ENCODE data around the gene LY6G6F. TPM values are rescaled to one million over a fixed set of nuclear protein-coding genes. Genes with fewer than 3 reads are reported as not detected.
A peak's percentile ranks its signal among the peaks of the same experiment; 100 is the strongest.

LY6G6F gene
- total and polyA plus RNA-seq, 5 donors, result not detected

DNA sequence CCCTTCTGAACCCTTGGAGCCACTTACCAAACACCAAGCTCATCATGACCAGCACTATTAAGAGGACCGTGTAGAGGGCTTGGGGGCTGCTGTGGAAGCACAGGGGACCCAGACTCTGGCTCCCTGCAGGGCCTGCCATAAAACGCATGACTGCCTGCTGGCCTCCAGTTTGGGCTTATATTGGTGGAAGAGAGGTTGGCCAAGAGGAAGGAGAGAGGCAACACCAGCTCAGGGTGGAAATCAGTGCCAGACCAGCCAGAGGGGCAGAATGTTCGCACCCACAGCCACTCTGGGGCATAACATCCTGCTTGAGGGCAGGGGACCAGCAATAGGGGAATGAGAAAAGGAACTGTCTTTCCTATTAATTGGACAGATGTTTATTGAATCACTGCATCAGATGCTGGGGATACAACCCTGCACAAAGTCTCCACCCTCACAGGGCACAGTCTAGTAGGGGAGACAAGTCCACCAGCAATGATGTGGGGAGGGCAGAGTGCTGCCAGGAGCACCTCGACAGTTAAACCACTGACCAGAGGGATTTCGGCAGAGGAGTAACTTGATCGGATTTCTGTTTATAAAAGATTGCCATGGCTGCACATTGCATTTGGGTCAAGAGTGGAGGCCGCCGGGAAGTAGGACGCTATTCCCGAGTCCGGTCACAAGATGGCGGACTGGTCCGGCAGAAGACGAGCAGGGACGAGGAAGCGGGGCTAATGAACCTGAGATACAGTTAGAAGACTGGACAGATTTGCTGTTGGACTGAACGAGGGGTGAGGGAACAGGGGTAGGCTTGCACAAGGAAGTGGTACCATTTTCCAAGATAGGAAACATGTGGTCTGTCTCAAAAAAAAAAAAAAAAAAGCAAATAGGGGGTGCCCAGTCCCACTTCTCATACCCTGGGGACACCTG, 26.2 kb upstream of the LY6G6F start, which contains the start of gene LY6G5C:
Gene LY6G5C, minus strand, starts transcription at position 842 of the 909 bp plus-strand sequence. Its CDS starts 694 bp downstream, at position 148.
- H3K27me3 ChIP-seq (ENCODE audit: control insufficient read depth, insufficient read depth), result no peaks in the 10 kb centered on the region
- WGBS, result 12% methylated on average over 17 of the region's 17 CpGs
- ATAC-seq (peak; percentile 82 to 86), DNase-seq (peak; percentile 81 to 93 (median 91))
- peak within 1 kb of the TSS; percentile 70 for H3K4me3 ChIP-seq (ENCODE audit: low read length)
- H3K4me1 ChIP-seq (ENCODE audit: control insufficient read depth, insufficient read depth, low read length), result peaks cover 3% of the 10 kb centered on the region
- H3K27ac ChIP-seq (ENCODE audit: low read length), result peak within 1 kb of the TSS; percentile 49
- H3K9me3 ChIP-seq (ENCODE audit: control insufficient read depth, low read length), result no peaks in the 10 kb centered on the region
- intact Hi-C loops (cut with DNase I), result loop anchor here in 3 of 4 donors (2.0 to 10.0 kb wide), 5 partner anchors 47 to 274 kb away; partner anchors contain the start of genes NELFE (in 2 of the 3), SKIC2 (in 2 of the 3), DDAH2 (in 1 of the 3) and NEU1 (in 1 of the 3)

GRCh38 chr6:31681135-31681671, 25.5 kb upstream of the LY6G6F start:
- peak overlapping the region; percentile 49 for H3K27ac ChIP-seq (ENCODE audit: low read length)
- peak; percentile 65 to 68 for ATAC-seq

DNA sequence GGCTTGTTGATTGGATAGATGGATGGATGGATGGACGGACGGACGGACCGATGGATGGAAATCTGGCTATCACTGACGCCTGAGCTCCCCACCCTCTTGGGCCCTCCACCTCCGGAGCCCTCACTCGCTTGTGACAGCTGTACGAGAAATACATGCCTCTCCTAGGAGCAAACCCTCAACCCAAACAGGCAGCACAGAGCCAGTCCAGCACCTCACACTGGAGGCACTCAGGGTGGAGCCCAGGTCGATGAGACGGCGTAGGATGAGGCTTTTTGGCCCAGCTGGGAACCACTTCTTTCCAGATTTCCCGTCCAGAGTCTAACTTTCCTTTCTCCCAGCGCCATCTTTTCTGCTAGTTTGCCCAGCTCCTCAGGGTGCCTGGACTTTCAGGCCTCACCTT, 23.1 kb upstream of the LY6G6F start:
- no peak for ATAC-seq

More at GRCh38 chr6:31681135-31681671, 25.5 kb upstream of the LY6G6F start:
- Histone ChIP-seq H3K9me3 (ENCODE audit: control insufficient read depth, low read length) (no peaks in the 10 kb centered on the region), H3K4me3 (ENCODE audit: low read length) (peak overlapping the region; percentile 70), H3K4me1 (ENCODE audit: control insufficient read depth, insufficient read depth, low read length) (peaks cover 3% of the 10 kb centered on the region), H3K27me3 (ENCODE audit: control insufficient read depth, insufficient read depth) (no peaks in the 10 kb centered on the region)
- under 1% methylated on average over 40 of the region's 40 CpGs for WGBS
- DNase-seq, result peak; percentile 41 to 81 (median 80)
- intact Hi-C loops (cut with DNase I), result loop anchor here in 3 of 4 donors (2.0 to 10.0 kb wide), 5 partner anchors 46 to 274 kb away; partner anchors contain the start of genes NELFE (in 2 of the 3), SKIC2 (in 2 of the 3), DDAH2 (in 1 of the 3) and NEU1 (in 1 of the 3)

GRCh38 chr6:31686483-31686882, 20.2 kb upstream of the LY6G6F start:
- ATAC-seq (no peak), DNase-seq (no peak)
- Histone ChIP-seq H3K4me3 (ENCODE audit: low read length) (no peak overlapping the region), H3K27me3 (ENCODE audit: control insufficient read depth, insufficient read depth) (no peaks in the 10 kb centered on the region), H3K9me3 (ENCODE audit: control insufficient read depth, low read length) (no peaks in the 10 kb centered on the region), H3K27ac (ENCODE audit: low read length) (no peak overlapping the region), H3K4me1 (ENCODE audit: control insufficient read depth, insufficient read depth, low read length) (no peaks in the 10 kb centered on the region)
- 76% methylated on average over 5 of the region's 5 CpGs for WGBS
- intact Hi-C loops (cut with DNase I), result loop anchor here in 3 of 4 donors (10.0 kb wide), 2 partner anchors 178 to 268 kb away; partner anchors contain the start of genes NELFE (in 2 of the 3), SKIC2 (in 2 of the 3) and NEU1 (in 1 of the 3)

More for the DNA sequence above, 23.1 kb upstream of the LY6G6F start:
- intact Hi-C loops (cut with DNase I), result loop anchor here in 3 of 4 donors (5.0 to 10.0 kb wide), 4 partner anchors 44 to 271 kb away; partner anchors contain the start of genes NELFE (in 2 of the 3), SKIC2 (in 2 of the 3), DDAH2 (in 1 of the 3) and NEU1 (in 1 of the 3)
- 62% methylated on average over 13 of the region's 13 CpGs for WGBS
- H3K4me1 ChIP-seq (ENCODE audit: control insufficient read depth, insufficient read depth, low read length), result peaks cover 3% of the 10 kb centered on the region
- H3K27ac ChIP-seq (ENCODE audit: low read length), result no peak overlapping the region
- no peaks in the 10 kb centered on the region for H3K27me3 ChIP-seq (ENCODE audit: control insufficient read depth, insufficient read depth)
- H3K9me3 ChIP-seq (ENCODE audit: control insufficient read depth, low read length), result no peaks in the 10 kb centered on the region
- no peak overlapping the region for H3K4me3 ChIP-seq (ENCODE audit: low read length)
- no peak for DNase-seq

- ATAC-seq (no peak), DNase-seq (no peak)
- intact Hi-C loops (cut with DNase I), result loop anchor here in 3 of 4 donors (10.0 kb wide), 2 partner anchors 177 to 267 kb away; partner anchors contain the start of genes NELFE (in 2 of the 3), SKIC2 (in 2 of the 3) and NEU1 (in 1 of the 3)
- no peaks in the 10 kb centered on the region for H3K4me1 ChIP-seq (ENCODE audit: control insufficient read depth, insufficient read depth, low read length)
- WGBS, result 83% methylated on average over 8 of the region's 8 CpGs
- no peaks in the 10 kb centered on the region for H3K27me3 ChIP-seq (ENCODE audit: control insufficient read depth, insufficient read depth)
- no peak overlapping the region for H3K27ac ChIP-seq (ENCODE audit: low read length)
- H3K9me3 ChIP-seq (ENCODE audit: control insufficient read depth, low read length), result no peaks in the 10 kb centered on the region
- no peak overlapping the region for H3K4me3 ChIP-seq (ENCODE audit: low read length)
These were observed 19.3 kb upstream of the LY6G6F start for GRCh38 chr6:31687321-31687720.

- DNase-seq (no peak), ATAC-seq (no peak)
- intact Hi-C loops (cut with DNase I), result loop anchor here in 3 of 4 donors (10.0 kb wide), 2 partner anchors 177 to 267 kb away; partner anchors contain the start of genes NELFE (in 2 of the 3), SKIC2 (in 2 of the 3) and NEU1 (in 1 of the 3)
- Histone ChIP-seq H3K4me3 (ENCODE audit: low read length) (no peak overlapping the region), H3K9me3 (ENCODE audit: control insufficient read depth, low read length) (no peaks in the 10 kb centered on the region), H3K4me1 (ENCODE audit: control insufficient read depth, insufficient read depth, low read length) (no peaks in the 10 kb centered on the region), H3K27me3 (ENCODE audit: control insufficient read depth, insufficient read depth) (no peaks in the 10 kb centered on the region), H3K27ac (ENCODE audit: low read length) (no peak overlapping the region)
- 74% methylated on average over 14 of the region's 14 CpGs for WGBS
These were observed 18.6 kb upstream of the LY6G6F start for GRCh38 chr6:31687860-31688693.

DNA sequence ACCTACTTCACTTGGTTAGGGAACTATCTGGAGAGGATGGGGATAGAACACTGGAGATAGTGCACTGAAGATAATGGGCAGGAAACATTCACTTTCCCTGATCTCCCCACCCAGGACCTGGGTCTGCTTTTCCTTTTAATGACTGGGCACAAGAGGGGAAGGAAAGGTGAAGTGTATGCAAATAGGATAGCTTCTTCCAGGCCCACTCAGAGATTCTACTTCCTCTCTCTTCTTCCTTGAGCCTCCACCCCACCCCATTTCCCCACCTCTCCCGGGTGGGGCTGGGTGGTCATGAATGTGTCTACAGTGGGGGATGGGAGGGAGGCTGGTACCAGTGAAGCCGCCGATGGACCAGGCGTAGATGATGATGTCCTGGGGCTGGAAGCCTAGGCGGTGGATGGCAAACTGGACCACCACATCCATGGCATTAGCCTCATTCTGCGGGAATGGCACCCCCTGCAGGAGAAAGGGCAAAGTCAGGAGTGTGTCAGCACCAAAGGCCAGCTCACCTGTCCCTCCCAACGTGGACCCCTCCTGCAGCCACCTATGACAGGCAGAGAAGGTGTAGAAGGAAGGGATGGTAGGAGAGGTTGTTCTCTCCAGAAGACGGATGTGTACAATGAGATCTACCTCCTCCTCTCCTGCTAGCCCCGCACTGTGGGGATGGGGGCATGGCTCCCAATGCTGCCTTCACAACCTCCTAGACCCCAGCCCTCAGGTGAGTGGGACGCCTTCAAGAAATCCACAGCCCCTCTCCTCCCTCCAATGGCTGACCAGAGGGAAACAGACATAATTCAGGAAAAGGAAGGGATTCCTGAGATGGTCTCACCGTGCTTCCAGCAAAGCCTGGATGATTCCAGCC, 17.2 kb upstream of the LY6G6F start:
- Histone ChIP-seq H3K27ac (ENCODE audit: low read length) (no peak overlapping the region), H3K4me3 (ENCODE audit: low read length) (no peak overlapping the region), H3K27me3 (ENCODE audit: control insufficient read depth, insufficient read depth) (no peaks in the 10 kb centered on the region), H3K9me3 (ENCODE audit: control insufficient read depth, low read length) (no peaks in the 10 kb centered on the region), H3K4me1 (ENCODE audit: control insufficient read depth, insufficient read depth, low read length) (no peaks in the 10 kb centered on the region)
- ATAC-seq (no peak), DNase-seq (no peak)
- intact Hi-C loops (cut with DNase I), result loop anchor here in 3 of 4 donors (10.0 kb wide), 2 partner anchors 175 to 265 kb away; partner anchors contain the start of genes NELFE (in 2 of the 3), SKIC2 (in 2 of the 3) and NEU1 (in 1 of the 3)
- WGBS, result 69% methylated on average over 11 of the region's 11 CpGs

GRCh38 chr6:31690231-31691077, 16.2 kb upstream of the LY6G6F start:
- no peak for DNase-seq
- intact Hi-C loops (cut with DNase I), result no loop called here
- no peak overlapping the region for H3K4me3 ChIP-seq (ENCODE audit: low read length)

GRCh38 chr6:31691078-31691463, 15.6 kb upstream of the LY6G6F start:
- WGBS, result 89% methylated on average over 6 of the region's 6 CpGs
- Histone ChIP-seq H3K4me1 (ENCODE audit: control insufficient read depth, insufficient read depth, low read length) (no peaks in the 10 kb centered on the region), H3K4me3 (ENCODE audit: low read length) (no peak overlapping the region), H3K9me3 (ENCODE audit: control insufficient read depth, low read length) (no peaks in the 10 kb centered on the region), H3K27ac (ENCODE audit: low read length) (no peak overlapping the region), H3K27me3 (ENCODE audit: control insufficient read depth, insufficient read depth) (no peaks in the 10 kb centered on the region)
- intact Hi-C loops (cut with DNase I), result no loop called here
- ATAC-seq, result no peak
- no peak for DNase-seq

More at GRCh38 chr6:31690231-31691077, 16.2 kb upstream of the LY6G6F start:
- 61% methylated on average over 10 of the region's 10 CpGs for whole genome bisulfite sequencing
- peak in 1 of 2 donors; percentile 78 for ATAC-seq
- H3K27me3 ChIP-seq (ENCODE audit: control insufficient read depth, insufficient read depth), result no peaks in the 10 kb centered on the region
- no peaks in the 10 kb centered on the region for H3K4me1 ChIP-seq (ENCODE audit: control insufficient read depth, insufficient read depth, low read length)
- H3K27ac ChIP-seq (ENCODE audit: low read length), result no peak overlapping the region
- no peaks in the 10 kb centered on the region for H3K9me3 ChIP-seq (ENCODE audit: control insufficient read depth, low read length)
